HepG2 (cell line): Measurements from ENCODE around the gene TRMT1. TPM values are rescaled to one million over a fixed set of nuclear protein-coding genes. Genes with fewer than 3 reads are reported as not detected.
A peak's percentile ranks its signal among the peaks of the same experiment; 100 is the strongest.

Experiments used
- AKAP8 ChIP-seq: sonication (generic); formaldehyde crosslinking; IDR thresholded peaks from 2 replicates; pipeline ENCODE4 v1.5.1; 2020; ENCODE audit warnings: mild to moderate bottlenecking, missing genetic modification reagents
- CCDC6 ChIP-seq: sonication (generic); formaldehyde crosslinking; IDR thresholded peaks from 2 replicates; pipeline ENCODE4 v1.8.1; 2022; ENCODE audit warnings: mild to moderate bottlenecking, missing genetic modification reagents, moderate library complexity
- EHMT2 ChIP-seq: fragments of 200-600 bp; sonication (generic); IDR thresholded peaks from 2 replicates; pipeline ENCODE4 v1.7.0; 2017; ENCODE audit warnings: antibody characterized with exemption, low read depth, low read length, borderline replicate concordance
- HIVEP1 ChIP-seq: sonication (generic); formaldehyde crosslinking; IDR thresholded peaks from 2 replicates; pipeline ENCODE4 v1.4.0; 2020; ENCODE audit warnings: mild to moderate bottlenecking, missing genetic modification reagents
- KAT8 ChIP-seq: IDR thresholded peaks from 2 replicates; pipeline ENCODE4 v1.6.1; 2016; ENCODE audit warnings: missing genetic modification reagents, missing compliant biosample characterization
- MAF1 ChIP-seq: sonication (generic); formaldehyde crosslinking; IDR thresholded peaks from 2 replicates; pipeline ENCODE4 v1.5.0; 2020; ENCODE audit warnings: missing genetic modification reagents, borderline replicate concordance
- MIER3 ChIP-seq: IDR thresholded peaks from 2 replicates; pipeline ENCODE4 v1.6.1; 2016; ENCODE audit warnings: missing compliant biosample characterization, borderline replicate concordance
- MTF2 ChIP-seq: sonication (generic); formaldehyde crosslinking; IDR thresholded peaks from 2 replicates; pipeline ENCODE4 v1.5.0; 2020; ENCODE audit warnings: missing genetic modification reagents, borderline replicate concordance
- NFYB ChIP-seq: sonication (generic); formaldehyde crosslinking; IDR thresholded peaks from 2 replicates; pipeline ENCODE4 v1.4.0; 2020; ENCODE audit warnings: missing genetic modification reagents
- PRMT3 ChIP-seq: sonication (generic); formaldehyde crosslinking; IDR thresholded peaks from 2 replicates; pipeline ENCODE4 v1.8.1; 2022; ENCODE audit warnings: low read depth, mild to moderate bottlenecking, moderate library complexity, missing genetic modification reagents, borderline replicate concordance
- SMAD3 ChIP-seq: sonication (generic); formaldehyde crosslinking; IDR thresholded peaks from 2 replicates; pipeline ENCODE4 v1.4.0; 2020; ENCODE audit warnings: missing genetic modification reagents
- SRSF9 ChIP-seq: fragments of 200-400 bp; formaldehyde crosslinking; IDR thresholded peaks from 2 replicates; pipeline ENCODE4 v1.6.1; 2018; ENCODE audit warnings: borderline replicate concordance, mild to moderate bottlenecking, low read depth, low read length; ENCODE audit not compliant: insufficient read depth, poor library complexity, severe bottlenecking
- SYNCRIP ChIP-seq: fragments of 200-400 bp; formaldehyde crosslinking; IDR thresholded peaks from 2 replicates; pipeline ENCODE4 v1.6.1; 2018; ENCODE audit warnings: mild to moderate bottlenecking, low read depth, low read length; ENCODE audit not compliant: insufficient read depth
- ZNF580 ChIP-seq: IDR thresholded peaks from 2 replicates; pipeline ENCODE4 v1.6.1; 2016; ENCODE audit warnings: low read depth, borderline replicate concordance
- ZNF598 ChIP-seq: sonication (generic); formaldehyde crosslinking; IDR thresholded peaks from 2 replicates; pipeline ENCODE4 v1.5.1; 2020; ENCODE audit warnings: mild to moderate bottlenecking, missing genetic modification reagents, borderline replicate concordance
- ZSCAN22 ChIP-seq: sonication (generic); formaldehyde crosslinking; IDR thresholded peaks from 2 replicates; pipeline ENCODE4 v1.4.0; 2020; ENCODE audit warnings: mild to moderate bottlenecking, missing genetic modification reagents
- polyA plus RNA-seq, 8 experiments: library from polyadenylated mRNA; depleted of rRNA in 3 of 8; stranded (reverse) in 7 of 8; unstranded in 1 of 8; fragments of >200 nt; fragmentation: Illumina TruSeq in 4 of 8; extraction: Trizol in 4 of 8; gene quantifications; 2 replicates each; pipeline versions ENCODE4 v1.2.1 to v1.2.3, GENCODE V29; 2011 to 2016; ENCODE audit warnings: low read depth in 4 of 8, missing spikeins in 1 of 8, mixed read lengths in 1 of 8; ENCODE audit not compliant: insufficient read depth in 1 of 8
- total RNA-seq, 5 experiments: library from RNA; depleted of rRNA; stranded (reverse); fragments of >200 nt; fragmentation: Illumina TruSeq; extraction: Trizol; gene quantifications; 2 replicates each; pipeline ENCODE4 v1.2.3, GENCODE V29; 2016; ENCODE audit warnings: low read depth in 1 of 5
- TF ChIP-seq, protein P1 (sequence below): IDR thresholded peaks from 2 replicates; pipeline ENCODE4 v1.6.1; 2012; ENCODE audit warnings: low read length, improper control_type of control experiment
- TF ChIP-seq, protein P2 (sequence below): sonication (generic); formaldehyde crosslinking; IDR thresholded peaks from 2 replicates; pipeline ENCODE4 v1.4.0; 2020; ENCODE audit warnings: low read depth, missing genetic modification reagents
- TF ChIP-seq, protein P3 (sequence below): sonication (generic); formaldehyde crosslinking; IDR thresholded peaks from 2 replicates; pipeline ENCODE4 v1.5.0; 2020; ENCODE audit warnings: missing genetic modification reagents

TRMT1 gene
- total and polyA plus RNA-seq, 2 of the 13 experiments (the other 11 are each of a cell fraction or from before 2014, with no cell fraction given) = 35.5 to 44.1 TPM

- TF ChIP-seq KAT8 (CRISPR knock-in tag) (peak; percentile 98), ZNF580 (CRISPR knock-in tag) (peak; percentile 33; the same call in 1 of the 2 replicates), PRMT3 (CRISPR knock-in tag) (no peak), HIVEP1 (no peak), SRSF9 (no peak), SMAD3 (CRISPR knock-in tag) (peak; percentile 75), ZNF598 (CRISPR knock-in tag) (0 out of 2 replicates have a peak, but pooled peaks have one; percentile 61), MAF1 (CRISPR knock-in tag) (0 out of 2 replicates have a peak, but pooled peaks have one; percentile 55), CCDC6 (no peak), ZSCAN22 (CRISPR knock-in tag) (peak; percentile 22; the same call in 1 of the 2 replicates), AKAP8 (no peak), EHMT2 (no peak), MIER3 (CRISPR knock-in tag) (peak; percentile 64; the same call in 1 of the 2 replicates), NFYB (CRISPR knock-in tag) (peak; percentile 93), SYNCRIP (no peak), MTF2 (CRISPR knock-in tag) (0 out of 2 replicates have a peak, but pooled peaks have one; percentile 15)
- TF ChIP-seq, protein P1, sequence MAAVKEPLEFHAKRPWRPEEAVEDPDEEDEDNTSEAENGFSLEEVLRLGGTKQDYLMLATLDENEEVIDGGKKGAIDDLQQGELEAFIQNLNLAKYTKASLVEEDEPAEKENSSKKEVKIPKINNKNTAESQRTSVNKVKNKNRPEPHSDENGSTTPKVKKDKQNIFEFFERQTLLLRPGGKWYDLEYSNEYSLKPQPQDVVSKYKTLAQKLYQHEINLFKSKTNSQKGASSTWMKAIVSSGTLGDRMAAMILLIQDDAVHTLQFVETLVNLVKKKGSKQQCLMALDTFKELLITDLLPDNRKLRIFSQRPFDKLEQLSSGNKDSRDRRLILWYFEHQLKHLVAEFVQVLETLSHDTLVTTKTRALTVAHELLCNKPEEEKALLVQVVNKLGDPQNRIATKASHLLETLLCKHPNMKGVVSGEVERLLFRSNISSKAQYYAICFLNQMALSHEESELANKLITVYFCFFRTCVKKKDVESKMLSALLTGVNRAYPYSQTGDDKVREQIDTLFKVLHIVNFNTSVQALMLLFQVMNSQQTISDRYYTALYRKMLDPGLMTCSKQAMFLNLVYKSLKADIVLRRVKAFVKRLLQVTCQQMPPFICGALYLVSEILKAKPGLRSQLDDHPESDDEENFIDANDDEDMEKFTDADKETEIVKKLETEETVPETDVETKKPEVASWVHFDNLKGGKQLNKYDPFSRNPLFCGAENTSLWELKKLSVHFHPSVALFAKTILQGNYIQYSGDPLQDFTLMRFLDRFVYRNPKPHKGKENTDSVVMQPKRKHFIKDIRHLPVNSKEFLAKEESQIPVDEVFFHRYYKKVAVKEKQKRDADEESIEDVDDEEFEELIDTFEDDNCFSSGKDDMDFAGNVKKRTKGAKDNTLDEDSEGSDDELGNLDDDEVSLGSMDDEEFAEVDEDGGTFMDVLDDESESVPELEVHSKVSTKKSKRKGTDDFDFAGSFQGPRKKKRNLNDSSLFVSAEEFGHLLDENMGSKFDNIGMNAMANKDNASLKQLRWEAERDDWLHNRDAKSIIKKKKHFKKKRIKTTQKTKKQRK = no peak
- TF ChIP-seq, protein P2, sequence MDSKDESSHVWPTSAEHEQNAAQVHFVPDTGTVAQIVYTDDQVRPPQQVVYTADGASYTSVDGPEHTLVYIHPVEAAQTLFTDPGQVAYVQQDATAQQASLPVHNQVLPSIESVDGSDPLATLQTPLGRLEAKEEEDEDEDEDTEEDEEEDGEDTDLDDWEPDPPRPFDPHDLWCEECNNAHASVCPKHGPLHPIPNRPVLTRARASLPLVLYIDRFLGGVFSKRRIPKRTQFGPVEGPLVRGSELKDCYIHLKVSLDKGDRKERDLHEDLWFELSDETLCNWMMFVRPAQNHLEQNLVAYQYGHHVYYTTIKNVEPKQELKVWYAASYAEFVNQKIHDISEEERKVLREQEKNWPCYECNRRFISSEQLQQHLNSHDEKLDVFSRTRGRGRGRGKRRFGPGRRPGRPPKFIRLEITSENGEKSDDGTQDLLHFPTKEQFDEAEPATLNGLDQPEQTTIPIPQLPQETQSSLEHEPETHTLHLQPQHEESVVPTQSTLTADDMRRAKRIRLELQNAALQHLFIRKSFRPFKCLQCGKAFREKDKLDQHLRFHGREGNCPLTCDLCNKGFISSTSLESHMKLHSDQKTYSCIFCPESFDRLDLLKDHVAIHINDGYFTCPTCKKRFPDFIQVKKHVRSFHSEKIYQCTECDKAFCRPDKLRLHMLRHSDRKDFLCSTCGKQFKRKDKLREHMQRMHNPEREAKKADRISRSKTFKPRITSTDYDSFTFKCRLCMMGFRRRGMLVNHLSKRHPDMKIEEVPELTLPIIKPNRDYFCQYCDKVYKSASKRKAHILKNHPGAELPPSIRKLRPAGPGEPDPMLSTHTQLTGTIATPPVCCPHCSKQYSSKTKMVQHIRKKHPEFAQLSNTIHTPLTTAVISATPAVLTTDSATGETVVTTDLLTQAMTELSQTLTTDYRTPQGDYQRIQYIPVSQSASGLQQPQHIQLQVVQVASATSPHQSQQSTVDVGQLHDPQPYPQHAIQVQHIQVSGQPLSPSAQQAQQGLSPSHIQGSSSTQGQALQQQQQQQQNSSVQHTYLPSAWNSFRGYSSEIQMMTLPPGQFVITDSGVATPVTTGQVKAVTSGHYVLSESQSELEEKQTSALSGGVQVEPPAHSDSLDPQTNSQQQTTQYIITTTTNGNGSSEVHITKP (CRISPR knock-in tag) = no peak
- TF ChIP-seq, protein P3, sequence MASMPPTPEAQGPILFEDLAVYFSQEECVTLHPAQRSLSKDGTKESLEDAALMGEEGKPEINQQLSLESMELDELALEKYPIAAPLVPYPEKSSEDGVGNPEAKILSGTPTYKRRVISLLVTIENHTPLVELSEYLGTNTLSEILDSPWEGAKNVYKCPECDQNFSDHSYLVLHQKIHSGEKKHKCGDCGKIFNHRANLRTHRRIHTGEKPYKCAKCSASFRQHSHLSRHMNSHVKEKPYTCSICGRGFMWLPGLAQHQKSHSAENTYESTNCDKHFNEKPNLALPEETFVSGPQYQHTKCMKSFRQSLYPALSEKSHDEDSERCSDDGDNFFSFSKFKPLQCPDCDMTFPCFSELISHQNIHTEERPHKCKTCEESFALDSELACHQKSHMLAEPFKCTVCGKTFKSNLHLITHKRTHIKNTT (CRISPR knock-in tag) = no peak
Observed at GRCh38 chr19:13116282-13117175, at the start of gene TRMT1 (continued).
